CD4-positive, alpha-beta T cell treated with Interleukin-15 for 4 hours (primary cell): ENCODE data around the gene EZH2.

ENCODE experiments used
- DNase-seq: peaks from one replicate; pipeline ENCODE4 v3.0.0-alpha.2; 2020; ENCODE audit warnings: low spot score

EZH2 gene

DNA sequence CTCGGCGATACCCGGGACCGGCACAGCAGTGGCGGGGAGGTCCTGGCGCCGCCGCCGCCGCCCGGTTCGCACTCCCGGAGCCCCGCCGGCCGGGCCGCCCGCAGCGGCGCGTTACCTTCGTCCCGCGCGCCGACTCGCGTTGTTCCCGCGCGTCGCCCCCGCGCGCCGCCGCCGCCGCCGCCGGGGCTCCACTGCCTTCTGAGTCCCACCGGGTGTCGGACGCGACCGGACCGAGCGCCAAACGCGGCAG lies at the start of gene EZH2:
TSS of gene EZH2 (minus strand) at position 243 of the 250 bp plus-strand sequence. CDS start 36,993 bp downstream, outside the sequence.
- DNase-seq = no peak

DNA sequence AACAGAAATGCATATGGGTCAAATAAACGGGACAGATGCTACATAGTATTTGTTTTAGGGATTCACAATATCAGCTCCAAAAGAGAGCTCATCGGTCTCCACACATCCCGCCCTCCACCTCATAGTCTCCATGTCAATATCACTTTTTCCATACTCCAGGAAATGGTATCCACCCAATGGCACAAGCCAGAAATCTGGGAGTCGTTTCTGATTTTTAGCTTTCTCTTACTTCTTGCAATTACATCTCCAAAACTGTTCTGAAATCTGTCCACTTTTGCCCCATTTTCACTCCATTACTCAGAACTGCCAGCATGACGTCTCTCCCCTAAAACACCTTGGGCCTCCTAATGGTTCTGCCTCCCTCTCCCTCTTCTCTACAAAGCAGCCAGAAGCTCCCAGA lies 47.4 kb upstream of the EZH2 start:
- no peak for DNase-seq

DNA sequence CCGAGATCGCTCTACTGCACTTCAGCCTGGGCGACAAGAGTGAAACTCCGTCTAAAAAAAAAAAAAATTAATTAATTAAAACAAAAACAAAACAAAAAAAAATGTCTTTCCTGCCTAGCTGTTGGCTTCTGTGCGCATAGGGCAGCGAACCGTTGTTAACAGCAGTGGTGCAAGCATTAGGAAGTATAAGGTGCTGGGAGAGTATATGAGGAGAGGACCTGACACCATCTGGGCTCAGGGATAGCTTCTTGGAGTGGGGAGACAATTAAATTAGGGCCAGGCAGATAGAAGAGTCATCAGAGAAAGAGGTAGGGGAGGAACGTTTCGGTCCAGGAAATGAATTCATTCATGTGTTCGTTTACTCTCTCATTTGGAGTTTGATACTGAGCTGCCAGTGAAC lies 46.2 kb upstream of the EZH2 start:
- DNase-seq = no peak

DNA sequence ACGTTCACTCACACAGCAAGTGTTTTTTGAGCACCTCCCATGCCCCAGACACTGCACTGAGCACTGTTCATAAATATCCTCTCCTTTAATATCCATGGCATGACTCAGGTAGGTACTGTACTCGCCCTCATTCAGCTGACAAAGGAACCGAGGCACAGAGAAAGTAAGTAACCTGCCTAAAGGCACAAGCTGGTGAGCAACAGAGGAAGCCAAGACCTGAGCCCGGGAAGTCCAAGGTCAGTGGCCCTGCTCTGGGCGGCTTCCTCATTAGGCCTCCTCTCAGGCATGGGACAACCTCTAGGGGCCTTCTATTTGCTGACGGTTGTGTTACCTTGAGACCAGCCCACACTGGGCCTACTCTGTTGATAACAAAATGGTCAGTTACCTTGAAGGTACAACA lies 45.1 kb upstream of the EZH2 start:
- no peak for DNase-seq

- no peak for DNase-seq
Observed at GRCh38 chr7:148927123-148928045, 43.3 kb upstream of the EZH2 start.

- DNase-seq = no peak
Observed at GRCh38 chr7:148925836-148926235, 41.7 kb upstream of the EZH2 start.

DNA sequence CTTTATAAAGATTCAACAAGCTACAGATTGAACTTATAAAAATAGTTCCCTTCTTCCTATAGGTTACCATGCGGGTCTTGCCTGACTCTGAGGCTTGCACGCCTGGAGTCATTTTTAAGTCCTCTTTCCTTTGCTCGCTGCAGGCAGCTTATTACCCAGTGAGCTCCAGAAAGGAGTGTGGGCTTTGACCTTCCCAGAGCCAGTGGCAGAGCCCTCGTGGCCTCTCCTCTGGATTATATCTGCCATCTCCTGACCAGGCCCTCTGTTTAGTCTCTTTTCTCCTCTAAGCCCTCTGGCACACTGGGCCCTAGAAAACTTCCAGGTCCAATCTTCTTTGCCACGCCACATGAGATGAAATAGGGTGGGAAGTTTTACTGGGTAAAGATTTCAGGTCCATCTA lies 39.9 kb upstream of the EZH2 start:
- DNase-seq = no peak

DNA sequence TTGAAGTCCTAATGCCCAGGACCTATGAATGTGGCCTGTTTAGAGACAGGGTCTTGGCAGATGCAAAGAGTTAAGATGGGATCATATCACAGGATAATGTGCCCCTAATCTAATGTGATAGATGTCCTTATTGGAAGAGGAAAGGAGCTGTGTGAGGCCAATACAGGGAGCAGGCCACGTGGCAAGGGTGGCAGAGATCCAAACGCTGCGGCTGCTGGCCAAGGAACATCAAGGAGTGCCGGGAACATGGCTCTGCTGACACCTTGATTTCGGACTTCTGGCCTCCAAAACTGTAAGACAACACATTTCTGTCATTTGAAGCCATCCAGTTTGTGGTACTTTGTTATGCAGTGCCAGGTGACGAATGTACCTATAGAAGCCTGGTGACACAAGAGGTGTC lies 37.7 kb upstream of the EZH2 start:
- DNase-seq = no peak

GRCh38 chr7:148921189-148921588 lies 37.1 kb upstream of the EZH2 start:
- DNase-seq = no peak

GRCh38 chr7:148919859-148920258 lies 35.8 kb upstream of the EZH2 start:
- no peak for DNase-seq

DNA sequence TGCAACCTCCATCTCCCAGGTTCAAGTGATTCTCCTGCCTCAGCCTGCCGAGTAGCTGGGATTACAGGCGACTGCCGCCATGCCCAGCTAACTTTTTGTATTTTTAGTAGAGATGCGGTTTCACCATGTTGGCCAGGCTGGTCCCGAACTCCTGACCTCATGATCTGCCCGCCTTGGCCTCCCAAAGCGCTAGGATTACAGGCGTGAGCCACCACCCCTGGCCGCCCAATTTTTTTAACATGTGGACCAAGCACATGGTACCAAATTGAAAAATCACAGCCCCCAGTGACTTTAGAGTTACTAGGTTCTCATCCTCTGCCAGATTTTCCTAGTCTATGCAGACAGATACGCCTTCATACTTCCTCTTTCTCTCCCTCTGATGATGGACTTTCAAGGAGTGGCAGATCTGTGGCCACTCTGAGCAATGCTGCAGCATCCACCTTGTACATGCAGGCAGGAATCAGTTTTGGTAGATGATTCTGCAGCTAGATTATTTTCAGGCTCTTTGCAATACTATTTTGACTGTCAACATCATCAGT lies 34.0 kb upstream of the EZH2 start:
- no peak for DNase-seq

DNA sequence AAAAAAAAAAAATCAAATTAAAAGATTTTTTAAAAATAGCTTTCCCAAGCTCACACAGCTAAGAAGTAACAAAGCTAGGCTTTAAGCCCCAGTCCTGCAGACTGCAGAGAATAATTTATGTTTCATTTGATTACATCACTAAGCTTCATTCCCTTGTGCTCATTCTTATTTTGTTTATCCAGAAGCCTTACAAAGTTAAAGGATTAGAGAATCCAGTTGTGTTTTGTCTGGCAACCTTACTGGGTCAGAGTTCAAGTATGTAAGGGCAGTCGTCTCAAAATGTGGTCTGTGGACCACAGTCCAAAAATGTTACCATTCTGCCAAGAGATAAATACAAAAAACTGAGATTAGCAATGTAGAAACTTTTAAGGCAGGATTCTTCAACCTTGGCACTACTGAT lies 32.1 kb upstream of the EZH2 start:
- no peak for DNase-seq

DNA sequence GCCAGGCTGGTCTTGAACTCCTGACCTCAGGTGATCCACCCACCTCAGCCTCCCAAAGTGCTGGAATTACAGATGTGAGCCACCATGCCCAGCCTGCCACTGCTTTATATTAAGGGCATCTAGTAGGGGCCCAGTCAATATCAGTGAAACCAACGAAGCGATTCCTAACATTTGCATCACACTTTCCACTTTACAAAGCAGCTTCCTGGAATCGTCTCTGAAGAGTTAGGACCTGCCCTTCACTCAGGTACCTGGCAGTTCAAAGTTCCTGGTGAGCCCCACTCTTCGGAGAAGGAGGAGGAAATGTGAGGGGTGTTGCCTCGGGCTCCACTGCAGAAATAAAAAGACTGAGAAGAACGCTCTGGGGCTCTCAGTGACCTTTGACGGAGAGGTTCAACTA lies 31.1 kb upstream of the EZH2 start:
- peak; percentile 37 for DNase-seq

- peak; percentile 30 for DNase-seq
Observed at GRCh38 chr7:148914208-148914777, 30.2 kb upstream of the EZH2 start.

- peak; percentile 68 for DNase-seq
Observed at GRCh38 chr7:148912758-148913541, 28.9 kb upstream of the EZH2 start.

DNA sequence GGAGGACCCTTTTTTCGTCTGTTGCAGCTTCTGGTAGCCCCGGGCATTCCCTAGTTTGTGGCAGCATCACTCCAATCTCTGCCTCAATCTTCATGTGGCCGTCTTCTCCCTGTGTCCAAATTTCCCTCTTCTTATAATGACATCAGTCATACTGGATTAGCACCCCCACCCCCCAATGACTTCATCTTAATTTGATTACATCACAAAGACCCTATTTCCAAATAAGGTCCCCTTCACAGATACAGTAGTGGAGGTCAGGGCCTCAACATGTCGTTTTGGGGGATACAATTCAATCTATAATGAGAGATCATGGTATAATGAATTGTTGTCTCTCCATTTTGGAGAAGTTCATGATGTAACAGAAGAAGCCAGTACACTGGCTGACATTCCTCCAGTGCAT lies 28.1 kb upstream of the EZH2 start:
- no peak for DNase-seq

DNA sequence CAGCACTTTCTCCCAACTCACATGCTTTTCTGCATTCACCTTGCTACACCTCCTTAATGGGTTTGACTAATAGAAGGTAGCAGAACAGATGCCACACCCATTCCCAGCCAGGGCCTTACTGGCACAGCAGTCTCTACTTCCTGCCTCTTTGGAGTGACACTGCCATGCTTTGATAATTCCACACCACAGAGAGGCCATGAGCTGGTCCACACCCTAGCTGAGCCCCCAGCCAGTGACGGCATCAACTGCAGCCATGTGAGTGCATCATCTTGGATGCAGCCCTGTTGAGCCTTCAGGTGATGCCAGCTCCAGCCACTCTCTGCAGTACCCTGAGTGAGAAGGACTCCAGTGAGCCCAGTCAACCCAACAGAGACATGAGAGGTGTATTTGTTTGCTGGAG lies 27.5 kb upstream of the EZH2 start:
- DNase-seq = no peak

DNA sequence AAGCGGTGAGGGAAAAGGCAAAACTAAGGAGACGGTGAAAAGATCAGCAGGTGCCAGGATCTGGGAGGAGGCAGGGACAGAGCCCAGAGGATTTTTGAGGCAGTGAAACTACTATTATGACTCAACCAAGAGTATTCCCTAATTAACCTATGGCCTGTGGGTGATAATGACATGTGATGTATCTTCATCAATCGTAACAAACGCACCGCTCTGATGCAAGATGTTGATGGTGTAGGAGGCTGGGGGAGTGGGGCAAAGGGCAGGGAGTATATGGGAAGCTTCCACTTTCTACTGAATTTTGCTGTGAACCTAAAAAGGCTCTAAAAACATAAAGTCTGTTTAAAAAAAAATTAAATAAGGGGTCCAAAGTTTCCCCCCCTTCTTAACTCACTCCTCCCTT lies 25.5 kb upstream of the EZH2 start:
- no peak for DNase-seq

GRCh38 chr7:148906707-148907498 lies 22.8 kb upstream of the EZH2 start:
- no peak for DNase-seq

DNA sequence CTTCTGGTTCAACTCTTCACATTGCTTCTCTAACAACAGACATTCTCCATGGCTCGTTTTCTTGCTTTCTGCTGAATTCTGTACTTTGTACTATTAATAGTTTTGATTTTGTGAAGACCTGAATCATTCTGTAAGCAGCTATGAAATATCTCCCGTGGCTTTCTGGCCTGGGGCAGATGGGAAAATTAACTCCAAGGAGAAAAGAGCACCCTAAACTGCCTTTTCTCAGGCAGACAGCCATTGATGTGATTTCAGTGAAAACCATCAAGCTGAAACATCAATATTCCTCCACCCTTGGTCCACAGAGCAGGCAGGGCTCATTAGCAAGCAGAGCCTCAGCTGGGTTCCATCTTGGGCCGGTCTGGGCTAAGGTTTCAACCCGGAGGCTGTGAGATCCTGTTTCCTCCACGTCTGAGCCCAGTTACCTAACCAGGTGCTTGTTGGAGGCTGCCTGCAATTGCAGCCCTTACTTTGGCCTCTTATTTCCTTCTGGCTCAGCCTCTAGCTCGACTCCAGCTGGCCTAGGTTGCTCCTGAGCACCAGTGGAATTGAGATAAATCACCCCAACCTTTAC lies 21.1 kb upstream of the EZH2 start:
- no peak for DNase-seq

DNA sequence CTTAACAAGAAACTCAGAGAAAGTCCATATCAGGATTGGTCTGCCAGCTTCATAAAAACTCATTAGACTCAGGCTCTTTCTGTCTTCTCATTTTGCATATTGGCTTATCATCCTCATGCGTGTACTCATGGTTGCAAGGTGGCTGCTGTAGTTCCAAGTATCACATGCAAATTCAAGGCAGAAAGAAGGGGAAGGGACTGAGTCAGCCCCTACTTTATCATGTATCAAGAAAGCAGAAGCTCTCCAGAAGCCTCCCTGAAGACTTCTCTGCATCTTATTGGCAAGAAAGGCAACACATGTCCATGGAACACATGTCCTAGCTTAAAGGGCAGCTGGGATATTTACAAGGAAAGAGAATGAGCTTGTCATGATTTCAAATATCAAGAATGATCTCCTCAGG lies 19.4 kb upstream of the EZH2 start:
- no peak for DNase-seq

- no peak for DNase-seq
Observed at GRCh38 chr7:148901178-148901577, 17.1 kb upstream of the EZH2 start.
